Activated naive CD4-positive, alpha-beta T cell (primary cell): ENCODE data around the gene TPX2.

Source experiments
- DNase-seq, 4 experiments: peaks; one replicate each; lab custom pipeline; 2025; lab: John Stamatoyannopoulos, UW

Gene TPX2

GRCh38 chr20:31833931-31834521 lies 94.9 kb downstream of the TPX2 start:
- no peak for DNase-seq

- no peak for DNase-seq
Observed at GRCh38 chr20:31835554-31835953, 96.5 kb downstream of the TPX2 start.

- no peak for DNase-seq
Observed at GRCh38 chr20:31835977-31836852, 97.1 kb downstream of the TPX2 start.

- no peak for DNase-seq
Observed at GRCh38 chr20:31836853-31837608, 97.9 kb downstream of the TPX2 start.

- no peak for DNase-seq
Observed at GRCh38 chr20:31837896-31838397, 98.9 kb downstream of the TPX2 start.

- DNase-seq = no peak
Observed at GRCh38 chr20:31838646-31839292, 99.7 kb downstream of the TPX2 start.

GRCh38 chr20:31839782-31840487 lies 100.8 kb downstream of the TPX2 start:
- no peak for DNase-seq

- DNase-seq = no peak
Observed at GRCh38 chr20:31840906-31841816, 102.1 kb downstream of the TPX2 start.

GRCh38 chr20:31841928-31842327 lies 102.8 kb downstream of the TPX2 start:
- no peak for DNase-seq

GRCh38 chr20:31842471-31843157 lies 103.5 kb downstream of the TPX2 start:
- DNase-seq = no peak

- DNase-seq = no peak
Observed at GRCh38 chr20:31843288-31843687, 104.2 kb downstream of the TPX2 start.

- DNase-seq = no peak
Observed at GRCh38 chr20:31843881-31844280, 104.8 kb downstream of the TPX2 start.

- DNase-seq = no peak
Observed at GRCh38 chr20:31844737-31845299, 105.7 kb downstream of the TPX2 start.

- no peak for DNase-seq
Observed at GRCh38 chr20:31845300-31845863, 106.3 kb downstream of the TPX2 start, which contains the start of gene FOXS1. Gene FOXS1, minus strand, starts transcription at chr20:31845604. Its CDS starts 62 bp downstream, at chr20:31845542.

GRCh38 chr20:31846793-31847138 lies 107.7 kb downstream of the TPX2 start:
- DNase-seq = no peak

GRCh38 chr20:31848088-31848999 lies 109.3 kb downstream of the TPX2 start:
- DNase-seq = no peak

GRCh38 chr20:31849306-31849930 lies 110.3 kb downstream of the TPX2 start:
- DNase-seq = no peak
